ENCODE results near the gene AASDHPPT. TPM values are rescaled to one million over a fixed set of nuclear protein-coding genes. Genes with fewer than 3 reads are reported as not detected.

The AASDHPPT gene
- total RNA-seq, 2 donors from 2014 or later: 18.9 to 19.1 TPM

Other genes starting within 250 kb of the AASDHPPT start
- gene MSANTD4, start 55.4 kb upstream of the AASDHPPT start, total RNA-seq: 1 to 10 TPM; 6.0 to 6.4 TPM
- gene KBTBD3, start 315 bp upstream of the AASDHPPT start, total RNA-seq: 1 to 10 TPM; 4.8 to 5.7 TPM

All from T-helper 17 cell (primary cell).